H1 (cell line): ENCODE measurements around the gene S100A10. TPM values are rescaled to one million over a fixed set of nuclear protein-coding genes. Genes with fewer than 3 reads are reported as not detected.

Experiments
- CTCF ChIA-PET: fragments of 300-600 bp; sonication (Branson Sonifier 250); formaldehyde crosslinking; loops from one replicate; lab custom pipeline; 2021; ENCODE audit not compliant: partially characterized antibody; lab: Charles Lee
- POLR2A ChIA-PET: fragments of 300-600 bp; sonication (Branson Sonifier 250); formaldehyde crosslinking; loops from one replicate; lab custom pipeline; 2021; ENCODE audit warnings: inconsistent platforms; ENCODE audit not compliant: partially characterized antibody; lab: Charles Lee
- DNase-seq, 2 experiments: peaks; one replicate each; pipeline versions ENCODE4 v3.0.0 to v3.0.0-alpha.2; 2010 to 2022; ENCODE audit warnings: low spot score in 2 of 2, low read depth in 1 of 2, mixed read lengths in 1 of 2
- FAIRE-seq: peaks from 2 replicates; lab custom pipeline; 2011; peaks lifted over from hg19 to GRCh38; lab: Jason Lieb, UNC
- H2AFZ ChIP-seq: 2 replicates; pipeline ENCODE4 v1.8.1; 2012; ENCODE audit warnings: low read length, inconsistent platforms
- H2AK5ac ChIP-seq: 2 replicates; pipeline ENCODE4 v1.6.1; 2013; ENCODE audit warnings: low read depth, low read length
- H2BK120ac ChIP-seq: replicated peaks from 2 replicates; pipeline ENCODE3; 2013; ENCODE audit warnings: low read depth, low read length, inconsistent platforms
- H2BK12ac ChIP-seq: 2 replicates; pipeline ENCODE4 v1.6.1; 2013; ENCODE audit warnings: low read depth, low read length
- H2BK15ac ChIP-seq: 2 replicates; pipeline ENCODE4 v1.6.1; 2013; ENCODE audit warnings: low read length
- H2BK20ac ChIP-seq: 2 replicates; pipeline ENCODE4 v1.6.1; 2013; ENCODE audit warnings: low read length
- H2BK5ac ChIP-seq: 2 replicates; pipeline ENCODE4 v1.6.1; 2013; ENCODE audit warnings: low read depth, low read length
- H3K14ac ChIP-seq: 2 replicates; pipeline ENCODE4 v1.6.1; 2013; ENCODE audit warnings: inconsistent platforms; ENCODE audit not compliant: insufficient read length
- H3K18ac ChIP-seq: 2 replicates; pipeline ENCODE4 v1.6.1; 2013; ENCODE audit warnings: low read length; ENCODE audit errors: extremely low read depth
- H3K23ac ChIP-seq: 2 replicates; pipeline ENCODE4 v1.6.1; 2013; ENCODE audit warnings: inconsistent platforms; ENCODE audit not compliant: insufficient read length
- H3K23me2 ChIP-seq: 2 replicates; pipeline ENCODE4 v1.6.1; 2013; ENCODE audit warnings: low read depth, low read length
- H3K27ac ChIP-seq: 2 replicates; pipeline ENCODE4 v1.6.1; 2011; ENCODE audit warnings: low read depth, low read length, inconsistent platforms
- H3K27me3 ChIP-seq, 4 experiments: replicated peaks in 1 of 4; 1 replicate in 1 of 4; 2 replicates in 3 of 4; pipeline versions ENCODE4 v1.6.1 to v1.8.1; 2011 to 2013; ENCODE audit warnings: low read length in 3 of 4, mild to moderate bottlenecking in 3 of 4, inconsistent platforms in 2 of 4, mixed read lengths in 2 of 4, moderate library complexity in 1 of 4; ENCODE audit not compliant: control insufficient read depth in 3 of 4, insufficient read depth in 3 of 4; ENCODE audit errors: extremely low read depth in 1 of 4
- H3K36me3 ChIP-seq, 4 experiments: 2 replicates each; pipeline versions ENCODE4 v1.6.1 to v1.8.1; 2011 to 2013; ENCODE audit warnings: mild to moderate bottlenecking in 4 of 4, low read length in 3 of 4, moderate library complexity in 2 of 4, control low read depth in 1 of 4, inconsistent platforms in 1 of 4; ENCODE audit not compliant: insufficient read depth in 4 of 4, control insufficient read depth in 2 of 4
- H3K4ac ChIP-seq: replicated peaks from 2 replicates; pipeline ENCODE3; 2013; ENCODE audit warnings: low read length, low read depth, mixed read lengths, inconsistent platforms; ENCODE audit not compliant: insufficient read length
- H3K4me1 ChIP-seq, 4 experiments: replicated peaks in 1 of 4; 1 replicate in 1 of 4; 2 replicates in 3 of 4; pipeline versions ENCODE4 v1.6.1 to v1.8.1; 2011 to 2013; ENCODE audit warnings: low read length in 3 of 4, inconsistent platforms in 2 of 4, mixed read lengths in 1 of 4; ENCODE audit not compliant: insufficient read depth in 4 of 4, control insufficient read depth in 3 of 4
- H3K4me2 ChIP-seq, 2 experiments: 2 replicates each; pipeline versions ENCODE4 v1.6.1 to v1.8.1; 2011 to 2013; ENCODE audit warnings: low read depth in 2 of 2, low read length in 2 of 2, control low read depth in 1 of 2, inconsistent platforms in 1 of 2, mild to moderate bottlenecking in 1 of 2; ENCODE audit not compliant: insufficient read depth in 1 of 2
- H3K4me3 ChIP-seq, 4 experiments: fragments of 200-600, 300-600 bp in 1 of 4; sonication (generic), shearing (Covaris generic), sonication (Bioruptor Twin) in 1 of 4; 2 replicates each; pipeline versions ENCODE4 v1.5.1 to v1.8.1; 2011 to 2016; ENCODE audit warnings: low read length in 4 of 4, low read depth in 3 of 4, control low read depth in 2 of 4, inconsistent platforms in 2 of 4, mild to moderate bottlenecking in 2 of 4, mixed read lengths in 1 of 4, moderate library complexity in 1 of 4; ENCODE audit not compliant: insufficient read depth in 2 of 4; ENCODE audit errors: extremely low read depth in 1 of 4
- H3K56ac ChIP-seq: replicated peaks from 2 replicates; pipeline ENCODE3; 2013; ENCODE audit warnings: low read depth, mild to moderate bottlenecking, mixed read lengths, low read length, inconsistent platforms; ENCODE audit not compliant: insufficient read length
- H3K79me1 ChIP-seq: 2 replicates; pipeline ENCODE4 v1.6.1; 2013; ENCODE audit warnings: low read depth, low read length, control low read depth
- H3K79me2 ChIP-seq, 2 experiments: 2 replicates each; pipeline versions ENCODE4 v1.6.1 to v1.8.1; 2012 to 2013; ENCODE audit warnings: low read length in 2 of 2, mild to moderate bottlenecking in 2 of 2, inconsistent platforms in 1 of 2; ENCODE audit not compliant: insufficient read depth in 2 of 2, control insufficient read depth in 1 of 2
- H3K9ac ChIP-seq, 4 experiments: replicated peaks in 1 of 4; 1 replicate in 1 of 4; 2 replicates in 3 of 4; pipeline versions ENCODE4 v1.6.1 to v1.8.1; 2011 to 2013; ENCODE audit warnings: low read depth in 3 of 4, low read length in 3 of 4, control low read depth in 2 of 4, mild to moderate bottlenecking in 2 of 4, moderate library complexity in 2 of 4, inconsistent platforms in 1 of 4; ENCODE audit errors: extremely low read depth in 1 of 4
- H3K9me3 ChIP-seq, 2 experiments: 2 replicates each; pipeline versions ENCODE4 v1.6.1 to v1.8.1; 2012 to 2013; ENCODE audit warnings: mild to moderate bottlenecking in 2 of 2, moderate library complexity in 2 of 2, control low read depth in 1 of 2, inconsistent platforms in 1 of 2, low read depth in 1 of 2, low read length in 1 of 2, mixed read lengths in 1 of 2; ENCODE audit not compliant: insufficient read depth in 2 of 2
- H4K20me1 ChIP-seq, 2 experiments: replicated peaks in 1 of 2; 2 replicates each; pipeline versions ENCODE3 to v1.8.1; 2011 to 2013; ENCODE audit warnings: inconsistent platforms in 2 of 2, low read length in 2 of 2, mild to moderate bottlenecking in 1 of 2; ENCODE audit not compliant: insufficient read depth in 2 of 2, control insufficient read depth in 1 of 2
- H4K5ac ChIP-seq: 2 replicates; pipeline ENCODE4 v1.6.1; 2013; ENCODE audit warnings: low read length, low read depth, mixed read lengths, inconsistent platforms; ENCODE audit not compliant: insufficient read length
- H4K8ac ChIP-seq: 2 replicates; pipeline ENCODE4 v1.8.0; 2013; ENCODE audit warnings: mild to moderate bottlenecking, moderate library complexity, low read length, inconsistent platforms; ENCODE audit not compliant: insufficient read depth; ENCODE audit errors: extremely low read depth
- H4K91ac ChIP-seq: replicated peaks from 2 replicates; pipeline ENCODE3; 2013; ENCODE audit warnings: low read length, mixed read lengths, inconsistent platforms; ENCODE audit not compliant: insufficient read length
- BACH1 ChIP-seq: IDR thresholded peaks from 2 replicates; pipeline ENCODE4 v1.6.1; 2012; ENCODE audit warnings: low read length, improper control_type of control experiment
- EP300 ChIP-seq, 2 experiments: IDR thresholded peaks; 1 replicate in 1 of 2; 2 replicates in 1 of 2; pipeline ENCODE4 v1.6.1; 2011 to 2012; ENCODE audit warnings: low read depth in 2 of 2, low read length in 2 of 2, mild to moderate bottlenecking in 2 of 2, borderline replicate concordance in 1 of 2, inconsistent platforms in 1 of 2, moderate library complexity in 1 of 2
- GABPA ChIP-seq: IDR thresholded peaks from 2 replicates; pipeline ENCODE4 v1.6.1; 2011; ENCODE audit warnings: mild to moderate bottlenecking, low read length, moderate library complexity, borderline replicate concordance; ENCODE audit not compliant: insufficient read depth
- HDAC2 ChIP-seq, 2 experiments: fragments of 300-600 bp in 1 of 2; sonication (generic) in 1 of 2; IDR thresholded peaks; 2 replicates each; pipeline ENCODE4 v1.6.1; 2011 to 2012; ENCODE audit warnings: low read depth in 2 of 2, low read length in 2 of 2, mild to moderate bottlenecking in 2 of 2, moderate library complexity in 2 of 2, borderline replicate concordance in 1 of 2, inconsistent platforms in 1 of 2
- KDM5A ChIP-seq: fragments of 200-600 bp; IDR thresholded peaks from 2 replicates; pipeline ENCODE4 v1.7.1; 2012; ENCODE audit warnings: mild to moderate bottlenecking, low read length, inconsistent platforms, mixed read lengths
- NANOG ChIP-seq: IDR thresholded peaks from 2 replicates; pipeline ENCODE4 v1.6.1; 2011; ENCODE audit warnings: low read length, low read depth, mild to moderate bottlenecking, inconsistent platforms; ENCODE audit not compliant: insufficient read depth, poor library complexity, severe bottlenecking
- POLR2AphosphoS5 ChIP-seq: IDR thresholded peaks from 2 replicates; pipeline ENCODE4 v1.6.1; 2011; ENCODE audit warnings: low read depth, low read length
- RFX5 ChIP-seq: IDR thresholded peaks from 2 replicates; pipeline ENCODE4 v1.6.1; 2011; ENCODE audit warnings: low read depth, low read length, improper control_type of control experiment, borderline replicate concordance
- SP1 ChIP-seq: IDR thresholded peaks from 2 replicates; pipeline ENCODE4 v1.6.1; 2011; ENCODE audit warnings: low read depth, low read length
- SRF ChIP-seq: IDR thresholded peaks from 2 replicates; pipeline ENCODE4 v1.6.1; 2011; ENCODE audit warnings: mild to moderate bottlenecking, low read depth, low read length, moderate library complexity
- TAF7 ChIP-seq: optimal IDR thresholded peaks from 2 replicates; pipeline ENCODE3; 2011; ENCODE audit warnings: low read depth, mild to moderate bottlenecking, inconsistent platforms, low read length, moderate library complexity, borderline replicate concordance
- YY1 ChIP-seq: IDR thresholded peaks from 2 replicates; pipeline ENCODE4 v1.6.1; 2011; ENCODE audit warnings: low read depth, mild to moderate bottlenecking, low read length
- WGBS, 2 experiments: shearing (Covaris generic) in 1 of 2; methylation state at CpG; one replicate each; pipeline versions ENCODE4 v1.1.6 to v1.1.7; 2013 to 2015; ENCODE audit warnings: low lambda C conversion rate in 2 of 2, mixed read lengths in 2 of 2, inconsistent platforms in 1 of 2, low coverage in 1 of 2, missing lambda C conversion rate in 1 of 2; ENCODE audit not compliant: insufficient replicate concordance in 2 of 2, insufficient coverage in 1 of 2, insufficient read length in 1 of 2; ENCODE audit errors: extremely low coverage in 1 of 2, missing lambda C conversion rate in 1 of 2; 5-methylcytosine and 5-hydroxymethylcytosine counted together
- polyA plus RNA-seq, 7 experiments: library from polyadenylated mRNA; depleted of rRNA in 3 of 7; stranded (reverse) in 5 of 7; unstranded in 2 of 7; fragments of >200 nt in 5 of 7; fragments of 200-250 nt in 2 of 7; gene quantifications; 1 replicate in 5 of 7; 2 replicates in 1 of 7; 4 replicates in 1 of 7; pipeline versions ENCODE4 v1.2.1 to v1.2.3, GENCODE V29; 2011 to 2013; ENCODE audit warnings: missing spikeins in 2 of 7, mixed read lengths in 2 of 7
- total RNA-seq: library from RNA; stranded (reverse); fragmentation: NEBNext Ultra II Directional; extraction: Animal tissue kit (Norgen Biotek cat#: 25700); gene quantifications from 2 replicates; pipeline ENCODE4 v1.2.1, GENCODE V29; 2021
- TF ChIP-seq, protein P1 (sequence below): IDR thresholded peaks from 2 replicates; pipeline ENCODE4 v1.6.1; 2012; ENCODE audit warnings: inconsistent platforms

S100A10 gene
- total and polyA plus RNA-seq, 2 of the 8 experiments (the other 6 are each of a cell fraction or from before 2014, with no cell fraction given) = 23.9 to 231 TPM

DNA sequence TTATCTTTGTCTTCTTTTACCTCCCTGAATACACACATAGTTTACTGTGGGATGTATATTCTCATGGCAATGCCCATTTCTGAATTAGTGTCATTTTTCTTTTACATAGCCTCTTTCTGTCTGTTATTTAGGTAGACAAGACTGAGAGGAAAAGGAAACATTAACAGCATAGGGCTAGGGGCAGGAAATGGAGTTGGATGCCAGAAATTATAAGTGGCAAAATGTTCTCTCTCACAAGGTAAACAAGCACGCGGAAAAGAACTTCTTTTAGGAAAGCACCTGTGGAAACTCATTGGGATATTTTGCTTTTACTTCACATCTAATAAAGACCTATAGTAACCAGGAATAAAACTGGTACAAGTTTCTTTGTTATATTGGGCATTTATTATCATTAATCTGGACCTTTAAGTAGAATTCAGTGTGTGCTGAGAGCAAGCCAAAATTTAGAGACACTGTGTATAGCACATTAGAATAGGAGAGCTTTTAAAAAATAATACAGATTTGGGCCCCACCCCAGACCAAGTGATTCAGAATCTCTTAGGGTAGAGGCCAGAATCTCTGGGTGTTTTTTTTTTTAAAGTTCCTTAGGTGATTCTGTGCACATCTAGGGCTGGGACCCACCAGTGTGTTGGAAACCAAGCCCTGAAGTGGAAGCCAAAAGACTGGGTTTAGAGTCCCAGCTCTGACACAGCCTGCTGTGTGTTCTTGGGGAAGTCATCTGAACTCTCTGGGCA is 32.7 kb downstream of the S100A10 start:
- DNase-seq (no peak), FAIRE-seq (no peak)
- Histone ChIP-seq H2BK20ac (no peak overlapping the region), H3K27ac (no peak overlapping the region), H3K36me3 (no peaks in the 10 kb centered on the region), H3K9me3 (no peaks in the 10 kb centered on the region), H3K9ac (no peak overlapping the region), H3K14ac (no peak overlapping the region), H4K91ac (no peak overlapping the region), H2AK5ac (no peak overlapping the region), H2BK15ac (no peak overlapping the region), H3K4me1 (no peaks in the 10 kb centered on the region), H2AFZ (no peak overlapping the region), H2BK12ac (no peak overlapping the region), H3K4me3 (no peak overlapping the region), H3K23ac (no peak overlapping the region), H4K8ac (no peak overlapping the region), H3K4me2 (no peak overlapping the region), H3K18ac (no peak overlapping the region), H3K79me1 (no peaks in the 10 kb centered on the region), H4K5ac (no peak overlapping the region), H2BK120ac (no peak overlapping the region), H3K27me3 (no peaks in the 10 kb centered on the region), H3K23me2 (no peaks in the 10 kb centered on the region; the same call in 1 of the 2 replicates), H3K79me2 (no peaks in the 10 kb centered on the region), H4K20me1 (no peaks in the 10 kb centered on the region), H3K4ac (no peak overlapping the region), H3K56ac (no peak overlapping the region), H2BK5ac (no peak overlapping the region)
- ChIA-PET POLR2A (no interaction called here), CTCF (interaction anchor here (15.6 kb wide), 1 partner anchor 29 kb away, joined by 553 read pairs; the partner anchor contains the start of gene S100A10)
- WGBS, 2 experiments = 100% methylated on average over 2 of the region's 2 CpGs; no CpG with 5 or more reads in 1 of the 2 experiments
- no peak for TF ChIP-seq RFX5
- TF ChIP-seq GABPA = no peak
- TF ChIP-seq HDAC2 (IDR thresholded peaks at IDR 0.05; ENCODE audit: borderline replicate concordance in 1 of 2, low read depth in 2 of 2, low read length in 2 of 2) = no peak
- TF ChIP-seq SRF = no peak
- TF ChIP-seq TAF7 = no peak
- no peak for TF ChIP-seq NANOG
- TF ChIP-seq EP300 (IDR thresholded peaks at IDR 0.05; ENCODE audit: borderline replicate concordance in 1 of 2, low read depth in 2 of 2, low read length in 2 of 2) = no peak
- no peak for TF ChIP-seq POLR2AphosphoS5
- no peak for TF ChIP-seq BACH1
- no peak for TF ChIP-seq SP1
- TF ChIP-seq YY1 = no peak
- no peak for TF ChIP-seq KDM5A
- TF ChIP-seq, protein P1, sequence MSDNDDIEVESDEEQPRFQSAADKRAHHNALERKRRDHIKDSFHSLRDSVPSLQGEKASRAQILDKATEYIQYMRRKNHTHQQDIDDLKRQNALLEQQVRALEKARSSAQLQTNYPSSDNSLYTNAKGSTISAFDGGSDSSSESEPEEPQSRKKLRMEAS = no peak
